Keratinocyte (primary cell): ENCODE measurements around the gene ZGRF1. TPM values are rescaled to one million over a fixed set of nuclear protein-coding genes. Genes with fewer than 3 reads are reported as not detected.
"Not testable (repeated sequence)": the region's sequence is repeated elsewhere in the genome, so short reads cannot be mapped to it uniquely, and the experiment has no call there.

Experiments used
- DNase-seq: peaks from one replicate; pipeline ENCODE4 v3.0.0-alpha.2; 2011; ENCODE audit warnings: low read depth, missing footprints, low spot score
- FAIRE-seq: peaks from 2 replicates; lab custom pipeline; 2011; peaks lifted over from hg19 to GRCh38; lab: Jason Lieb, UNC
- H2AFZ ChIP-seq: 2 replicates; pipeline ENCODE4 v1.6.0; 2012; ENCODE audit warnings: low read length, control low read depth, inconsistent platforms; ENCODE audit not compliant: control insufficient read depth
- H3K27ac ChIP-seq: 2 replicates; pipeline ENCODE4 v1.5.1; 2011; ENCODE audit warnings: low read length; ENCODE audit not compliant: control insufficient read depth, insufficient read depth
- H3K27me3 ChIP-seq: 3 replicates; pipeline ENCODE4 v1.6.0; 2011; ENCODE audit warnings: low read length; ENCODE audit not compliant: control insufficient read depth, insufficient read depth; ENCODE audit errors: extremely low read depth
- H3K36me3 ChIP-seq, 2 experiments: 2 replicates in 1 of 2; 3 replicates in 1 of 2; pipeline ENCODE4 v1.5.1; 2011; ENCODE audit warnings: low read length in 2 of 2, mild to moderate bottlenecking in 1 of 2; ENCODE audit not compliant: control insufficient read depth in 2 of 2, insufficient read depth in 2 of 2; ENCODE audit errors: extremely low read depth in 1 of 2
- H3K4me1 ChIP-seq: 3 replicates; pipeline ENCODE4 v1.5.1; 2011; ENCODE audit warnings: low read length; ENCODE audit not compliant: control insufficient read depth, insufficient read depth; ENCODE audit errors: extremely low read depth
- H3K4me2 ChIP-seq: 3 replicates; pipeline ENCODE4 v1.6.0; 2011; ENCODE audit warnings: low read depth, low read length; ENCODE audit not compliant: control insufficient read depth, insufficient read depth; ENCODE audit errors: extremely low read depth
- H3K4me3 ChIP-seq, 3 experiments: fragments of 200-600 bp in 1 of 3; sonication (generic) in 1 of 3; 2 replicates in 2 of 3; 3 replicates in 1 of 3; pipeline ENCODE4 v1.5.1; 2011 to 2016; ENCODE audit warnings: low read length in 3 of 3, mild to moderate bottlenecking in 3 of 3, control low read depth in 2 of 3, inconsistent platforms in 1 of 3, low read depth in 1 of 3, mixed read lengths in 1 of 3, mixed run types in 1 of 3, moderate library complexity in 1 of 3; ENCODE audit not compliant: control insufficient read depth in 2 of 3, insufficient read depth in 2 of 3; ENCODE audit errors: extremely low read depth in 1 of 3
- H3K79me2 ChIP-seq: 2 replicates; pipeline ENCODE4 v1.6.0; 2012; ENCODE audit warnings: low read length; ENCODE audit not compliant: control insufficient read depth, insufficient read depth
- H3K9ac ChIP-seq: 3 replicates; pipeline ENCODE4 v1.6.0; 2011; ENCODE audit warnings: low read length; ENCODE audit not compliant: control insufficient read depth, insufficient read depth; ENCODE audit errors: extremely low read depth
- H3K9me1 ChIP-seq: 3 replicates; pipeline ENCODE4 v1.6.0; 2011; ENCODE audit warnings: low read length; ENCODE audit not compliant: control insufficient read depth, insufficient read depth; ENCODE audit errors: extremely low read depth
- H3K9me3 ChIP-seq: 2 replicates; pipeline ENCODE4 v1.5.1; 2012; ENCODE audit warnings: low read depth, low read length; ENCODE audit not compliant: control insufficient read depth
- H4K20me1 ChIP-seq: 3 replicates; pipeline ENCODE4 v1.6.0; 2011; ENCODE audit warnings: low read length; ENCODE audit not compliant: control insufficient read depth, insufficient read depth; ENCODE audit errors: extremely low read depth
- CTCF ChIP-seq, 3 experiments: IDR thresholded peaks in 1 of 3; conservative IDR thresholded peaks in 1 of 3; optimal IDR thresholded peaks in 1 of 3; 2 replicates in 2 of 3; 3 replicates in 1 of 3; pipeline versions ENCODE3 to v1.5.1; 2011; ENCODE audit warnings: low read length in 3 of 3, mild to moderate bottlenecking in 3 of 3, moderate library complexity in 2 of 3, control low read depth in 1 of 3, inconsistent platforms in 1 of 3; ENCODE audit not compliant: insufficient read depth in 2 of 3; ENCODE audit errors: extremely low read depth in 1 of 3
- EZH2 ChIP-seq: IDR thresholded peaks from one replicate; pipeline ENCODE4 v1.6.1; 2012; ENCODE audit warnings: inconsistent platforms, mild to moderate bottlenecking, low read length, moderate library complexity
- dilution Hi-C: fragments of 300-500 bp; cut with MboI; formaldehyde crosslinking; loops from one replicate; pipeline ENCODE4 v1.7.0; 2020; ENCODE audit warnings: low sequenced_read_pairs; ENCODE audit not compliant: extremely low pct_ligation_motif_present
- polyA plus RNA-seq, 5 experiments: library from polyadenylated mRNA; depleted of rRNA in 3 of 5; stranded (reverse) in 3 of 5; stranded (forward) in 1 of 5; unstranded in 1 of 5; fragments of >200 nt; gene quantifications; 1 replicate in 1 of 5; 2 replicates in 3 of 5; 3 replicates in 1 of 5; pipeline versions ENCODE4 v1.2.1 to v1.2.3, GENCODE V29; 2011 to 2012; ENCODE audit warnings: missing spikeins in 2 of 5, low read depth in 1 of 5, low replicate concordance in 1 of 5

Gene ZGRF1
- polyA plus RNA-seq, 1 donor (not counting 4 experiments of a cell fraction or from before 2014, with no cell fraction given) = 3.6 TPM

- Histone ChIP-seq H3K4me3 (no peak overlapping the region), H3K9me1 (no peaks in the 10 kb centered on the region), H3K36me3 (no peaks in the 10 kb centered on the region), H3K27me3 (no peaks in the 10 kb centered on the region), H3K9ac (no peak overlapping the region), H3K4me2 (no peak overlapping the region), H3K4me1 (no peaks in the 10 kb centered on the region), H4K20me1 (no peaks in the 10 kb centered on the region), H2AFZ (no peak overlapping the region), H3K79me2 (no peaks in the 10 kb centered on the region), H3K27ac (no peak overlapping the region), H3K9me3 (no peaks in the 10 kb centered on the region)
- dilution Hi-C loops = no loop called here
- DNase-seq (no peak), FAIRE-seq (no peak)
- no peak for TF ChIP-seq EZH2
- TF ChIP-seq CTCF (optimal IDR thresholded peaks at IDR 0.05 in 1 of 3, IDR thresholded peaks at IDR 0.05 in 1 of 3, conservative IDR thresholded peaks at IDR 0.05 in 1 of 3; ENCODE audit: extremely low read depth in 1 of 3, insufficient read depth in 2 of 3, low read length in 3 of 3) = no peak
Observed at GRCh38 chr4:112557676-112558411, 78.9 kb downstream of the ZGRF1 start.

- H3K27ac ChIP-seq, H3K36me3 ChIP-seq, H3K9ac ChIP-seq, H3K79me2 ChIP-seq, H3K4me2 ChIP-seq, DNase-seq, H3K4me1 ChIP-seq, H3K9me3 ChIP-seq, H4K20me1 ChIP-seq, FAIRE-seq, H3K4me3 ChIP-seq, H2AFZ ChIP-seq, H3K9me1 ChIP-seq, H3K27me3 ChIP-seq, dilution Hi-C loops: not testable (repeated sequence)
Observed at GRCh38 chr4:112554271-112554670, 82.4 kb downstream of the ZGRF1 start.

GRCh38 chr4:112552668-112553067 is 84.0 kb downstream of the ZGRF1 start:
- no peaks in the 10 kb centered on the region for H4K20me1 ChIP-seq
- H3K9me1 ChIP-seq = no peaks in the 10 kb centered on the region
- TF ChIP-seq EZH2 (no peak), CTCF (optimal IDR thresholded peaks at IDR 0.05 in 1 of 3, IDR thresholded peaks at IDR 0.05 in 1 of 3, conservative IDR thresholded peaks at IDR 0.05 in 1 of 3; ENCODE audit: extremely low read depth in 1 of 3, insufficient read depth in 2 of 3, low read length in 3 of 3) (no peak)
- no peak overlapping the region for H3K4me3 ChIP-seq
- H3K4me1 ChIP-seq = no peaks in the 10 kb centered on the region
- no peak overlapping the region for H2AFZ ChIP-seq
- dilution Hi-C loops = no loop called here
- no peak overlapping the region for H3K4me2 ChIP-seq
- H3K79me2 ChIP-seq = no peaks in the 10 kb centered on the region
- peak; percentile 60 for FAIRE-seq
- H3K9me3 ChIP-seq = no peaks in the 10 kb centered on the region
- H3K27ac ChIP-seq = no peak overlapping the region
- H3K36me3 ChIP-seq = no peaks in the 10 kb centered on the region
- DNase-seq = no peak
- H3K9ac ChIP-seq = no peak overlapping the region
- H3K27me3 ChIP-seq = no peaks in the 10 kb centered on the region
